Lung (tissue), 12 donors: ENCODE results near the gene AMER3. TPM values are rescaled to one million over a fixed set of nuclear protein-coding genes. Genes with fewer than 3 reads are reported as not detected.

ENCODE experiments used
- ATAC-seq: fragments of 200-7000 bp; cut with Tn5 transposase; one replicate; pipeline ENCODE4 v1.9.1; 2020; ENCODE audit warnings: moderate number of reproducible peaks; ENCODE audit not compliant: insufficient read depth, low FRiP score
- DNase-seq, 3 donors: peaks; one replicate each; pipeline ENCODE4 v3.0.0-alpha.2; 2013 to 2017
- H3K27ac ChIP-seq, 2 donors: one replicate each; pipeline ENCODE4 v1.5.1; 2013; ENCODE audit warnings: mild to moderate bottlenecking in 2 of 2, moderate library complexity in 2 of 2, control low read depth in 1 of 2, inconsistent platforms in 1 of 2, low read depth in 1 of 2, low read length in 1 of 2
- H3K27me3 ChIP-seq, 3 donors: one replicate each; pipeline ENCODE4 v1.5.1; 2013; ENCODE audit warnings: low read length in 2 of 3; ENCODE audit not compliant: control insufficient read depth in 3 of 3, insufficient read depth in 3 of 3
- H3K36me3 ChIP-seq, 4 donors: one replicate each; pipeline ENCODE4 v1.5.1; 2013; ENCODE audit warnings: low read length in 4 of 4, mild to moderate bottlenecking in 1 of 4, moderate library complexity in 1 of 4; ENCODE audit not compliant: control insufficient read depth in 4 of 4, insufficient read depth in 4 of 4
- H3K4me1 ChIP-seq, 5 donors: one replicate each; pipeline ENCODE4 v1.5.1; 2013; ENCODE audit warnings: low read length in 5 of 5, mild to moderate bottlenecking in 2 of 5, moderate library complexity in 1 of 5; ENCODE audit not compliant: control insufficient read depth in 5 of 5, insufficient read depth in 5 of 5
- H3K4me3 ChIP-seq: one replicate; pipeline ENCODE4 v1.5.1; 2013; ENCODE audit warnings: mild to moderate bottlenecking, control low read depth, moderate library complexity
- H3K9ac ChIP-seq, 2 donors: one replicate each; pipeline ENCODE4 v1.5.1; 2013; ENCODE audit warnings: low read length in 2 of 2, control low read depth in 1 of 2; ENCODE audit not compliant: insufficient read depth in 1 of 2
- H3K9me3 ChIP-seq, 4 donors: one replicate each; pipeline ENCODE4 v1.5.1; 2013; ENCODE audit warnings: low read length in 3 of 4, mild to moderate bottlenecking in 1 of 4, moderate library complexity in 1 of 4; ENCODE audit not compliant: control insufficient read depth in 4 of 4, insufficient read depth in 3 of 4
- CTCF ChIP-seq: IDR thresholded peaks from 2 replicates; pipeline ENCODE4 v1.5.1; 2012; ENCODE audit warnings: mild to moderate bottlenecking; ENCODE audit errors: control extremely low read depth, extremely low read depth
- WGBS, 2 donors: extraction: QIAGEN DNeasy Blood & Tissue Kit; methylation state at CpG; one replicate each; pipeline ENCODE4 v1.1.7; 2013; 5-methylcytosine and 5-hydroxymethylcytosine counted together
- polyA plus RNA-seq, 2 donors: library from polyadenylated mRNA; stranded (reverse); fragments of 200-250 nt; gene quantifications; one replicate each; pipeline ENCODE4 v1.2.1, GENCODE V29; 2013
- total RNA-seq, 2 donors: library from RNA; depleted of rRNA in 1 of 2; stranded (reverse); fragments of >200 nt in 1 of 2; gene quantifications; one replicate each; pipeline ENCODE4 v1.2.1, GENCODE V29; 2014 to 2021
- donor health status: control.
- donor health status: control.
- donor health status: Bipolar disorder and iron deficiency.
- donor health status: healthy.
- donor health status: DM: yes; HTN: yes; CAD: no.

Gene AMER3
- total and polyA plus RNA-seq, 4 donors, result 0.09 to 0.74 TPM; not detected in 2

GRCh38 chr2:130791617-130791939 lies 36.2 kb downstream of the AMER3 start:
- peaks cover 0 to 7% (median 0%) of the 10 kb centered on the region in 3 donors for H3K27me3 ChIP-seq
- DNase-seq (no peak), ATAC-seq (peak; percentile 34)
- no peaks in the 10 kb centered on the region for H3K9me3 ChIP-seq
- H3K27ac ChIP-seq, result no peak overlapping the region
- H3K36me3 ChIP-seq, result no peaks in the 10 kb centered on the region
- WGBS, 2 donors, result 31 to 38% methylated on average over 4 of the region's 4 CpGs
- TF ChIP-seq CTCF, result no peak
- no peak overlapping the region for H3K9ac ChIP-seq
- no peaks in the 10 kb centered on the region for H3K4me1 ChIP-seq
- no peak overlapping the region for H3K4me3 ChIP-seq

GRCh38 chr2:130795431-130795830 lies 40.1 kb downstream of the AMER3 start:
- Histone ChIP-seq H3K9ac (no peak overlapping the region), H3K9me3 (peaks cover 0 to 1% (median 0%) of the 10 kb centered on the region in 4 donors), H3K4me3 (no peak overlapping the region), H3K4me1 (peaks cover 0 to 8% (median 6%) of the 10 kb centered on the region in 5 donors), H3K36me3 (no peaks in the 10 kb centered on the region), H3K27me3 (peaks cover 0 to 7% (median 5%) of the 10 kb centered on the region in 3 donors), H3K27ac (no peak overlapping the region)
- ATAC-seq (no peak), DNase-seq (no peak)
- WGBS, 2 donors, result 57 to 65% methylated on average over 2 of the region's 2 CpGs
- no peak for TF ChIP-seq CTCF

GRCh38 chr2:130796290-130796689 lies 41.0 kb downstream of the AMER3 start:
- peaks cover 0 to 8% (median 6%) of the 10 kb centered on the region in 5 donors for H3K4me1 ChIP-seq
- no peak overlapping the region for H3K27ac ChIP-seq
- H3K36me3 ChIP-seq, result no peaks in the 10 kb centered on the region
- no peak for TF ChIP-seq CTCF
- H3K27me3 ChIP-seq, result peaks cover 0 to 7% (median 5%) of the 10 kb centered on the region in 3 donors
- DNase-seq (no peak), ATAC-seq (no peak)
- H3K9ac ChIP-seq, result no peak overlapping the region
- peaks cover 0 to 1% (median 0%) of the 10 kb centered on the region in 4 donors for H3K9me3 ChIP-seq
- 55 to 66% methylated on average over 3 of the region's 3 CpGs for WGBS, 2 donors
- no peak overlapping the region for H3K4me3 ChIP-seq
